Renal pelvis (tissue), 4 donors: Measurements from ENCODE around the gene OLR1. TPM values are rescaled to one million over a fixed set of nuclear protein-coding genes. Genes with fewer than 3 reads are reported as not detected.
"Not testable (repeated sequence)": the region's sequence is repeated elsewhere in the genome, so short reads cannot be mapped to it uniquely, and the experiment has no call there.

Experiments used
- DNase-seq: peaks from one replicate; pipeline ENCODE4 v3.0.0-alpha.2; 2013
- polyA plus RNA-seq, 3 donors: library from polyadenylated mRNA; unstranded; fragments of 120-200 nt; gene quantifications; one replicate each; pipeline ENCODE4 v1.2.1, GENCODE V29; 2013; ENCODE audit not compliant: insufficient read length in 3 of 3

OLR1 gene
- polyA plus RNA-seq, 3 donors, result 1.3 to 1.4 (median 1.3) TPM

DNA sequence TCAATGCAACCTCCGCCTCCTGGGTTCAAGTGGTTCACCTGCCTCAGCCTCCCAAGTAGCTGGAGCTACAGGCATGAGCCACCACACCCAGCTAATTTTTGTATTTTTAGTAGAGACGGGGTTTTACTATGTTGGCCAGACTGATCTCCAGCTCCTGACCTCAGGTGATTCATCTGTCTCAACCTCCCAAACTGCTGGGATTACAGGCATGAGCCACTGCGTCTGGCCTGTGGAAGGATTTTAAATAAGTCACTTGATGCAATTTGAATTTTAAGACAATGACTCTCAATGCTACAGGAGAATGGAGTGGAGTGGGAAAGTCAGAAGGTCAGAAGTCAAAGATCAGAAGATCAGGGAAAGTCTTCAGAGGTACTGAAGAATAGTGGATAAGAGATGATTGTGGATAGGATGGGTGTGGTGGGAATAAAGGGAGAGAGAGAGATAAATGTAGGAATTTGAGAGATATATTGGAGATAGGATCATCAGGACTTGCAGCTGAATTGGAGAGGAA is 22.3 kb upstream of the OLR1 start:
- DNase-seq, result no peak

- DNase-seq, result no peak
Observed at GRCh38 chr12:10191865-10192264, 19.9 kb upstream of the OLR1 start.

DNA sequence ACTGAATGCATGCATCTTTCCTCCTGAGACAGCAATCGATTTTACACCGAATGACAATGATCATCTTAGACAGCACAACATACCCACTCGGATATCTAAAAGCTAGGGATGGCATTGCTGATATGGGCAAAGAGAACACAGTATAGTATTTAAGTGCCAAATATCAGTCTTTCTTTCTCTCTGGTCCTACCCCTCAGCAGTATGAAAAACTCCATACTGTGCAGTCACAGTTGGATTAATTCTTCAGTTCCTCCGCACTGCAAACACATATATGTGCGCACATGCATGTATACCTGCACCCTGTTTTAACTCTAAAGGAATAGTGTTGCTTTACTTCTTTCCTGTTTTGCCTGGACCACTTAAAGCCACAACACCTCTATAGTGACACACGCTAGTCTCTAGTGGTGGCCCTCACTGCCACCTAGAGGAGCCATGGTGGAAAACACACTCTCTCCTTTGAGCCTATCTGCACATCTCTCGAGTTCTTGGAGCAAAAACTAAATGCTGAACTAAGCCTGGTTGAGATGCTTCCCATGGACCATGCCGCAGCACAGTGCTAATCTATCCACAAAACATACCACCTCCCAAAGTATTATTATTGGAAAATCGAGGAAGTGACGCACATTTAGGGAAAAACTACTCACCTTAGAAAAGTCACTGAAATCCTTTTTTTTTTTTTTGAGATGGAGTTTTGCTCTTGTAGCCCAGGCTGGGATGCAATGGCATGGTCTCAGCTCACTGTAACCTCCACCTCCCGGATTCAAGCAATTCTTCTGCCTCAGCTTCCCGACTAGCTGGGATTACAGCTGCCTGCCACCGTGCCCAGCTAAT is 18.8 kb upstream of the OLR1 start:
- DNase-seq, result peak; percentile 68

DNA sequence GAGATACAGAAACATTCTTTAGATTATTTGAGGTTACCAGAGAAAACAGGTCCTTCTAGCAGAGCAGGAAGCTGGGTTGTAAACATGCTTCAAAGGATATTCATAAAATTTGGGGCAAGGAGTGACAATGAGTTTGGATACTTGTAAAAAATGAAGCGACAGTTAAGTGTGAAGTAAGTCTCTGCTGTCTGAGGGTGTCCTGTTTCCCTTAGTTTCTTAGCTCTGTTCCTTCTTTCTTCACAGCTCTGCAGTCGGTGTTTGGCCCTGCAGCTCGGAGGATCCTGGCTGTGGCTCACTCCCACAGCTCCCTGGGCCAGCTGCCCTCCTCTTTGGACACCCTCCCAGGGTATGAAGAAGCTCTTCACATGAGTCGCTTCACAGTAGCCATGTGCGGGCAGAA is 17.7 kb upstream of the OLR1 start:
- DNase-seq, result no peak

DNA sequence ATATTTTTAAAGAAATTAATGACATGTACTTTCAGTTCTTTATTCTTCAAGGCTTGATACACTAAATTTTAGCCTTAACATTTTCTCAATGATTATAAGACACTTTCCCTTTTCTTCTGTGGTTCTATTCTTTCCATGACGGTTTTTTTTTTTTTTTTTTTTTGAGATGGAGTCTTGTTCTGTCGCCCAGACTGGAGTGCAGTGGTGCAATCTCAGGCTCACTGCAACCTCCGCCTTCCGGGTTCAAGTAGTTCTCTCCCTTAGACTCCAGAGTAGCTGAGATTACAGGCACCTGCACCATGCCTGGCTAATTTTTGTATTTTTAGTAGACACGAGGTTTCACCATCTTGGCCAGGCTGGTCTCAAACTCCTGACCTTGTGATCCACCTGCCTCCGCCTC is 15.0 kb upstream of the OLR1 start:
- not testable (repeated sequence) for DNase-seq

GRCh38 chr12:10186299-10186698 is 14.4 kb upstream of the OLR1 start:
- no peak for DNase-seq

DNA sequence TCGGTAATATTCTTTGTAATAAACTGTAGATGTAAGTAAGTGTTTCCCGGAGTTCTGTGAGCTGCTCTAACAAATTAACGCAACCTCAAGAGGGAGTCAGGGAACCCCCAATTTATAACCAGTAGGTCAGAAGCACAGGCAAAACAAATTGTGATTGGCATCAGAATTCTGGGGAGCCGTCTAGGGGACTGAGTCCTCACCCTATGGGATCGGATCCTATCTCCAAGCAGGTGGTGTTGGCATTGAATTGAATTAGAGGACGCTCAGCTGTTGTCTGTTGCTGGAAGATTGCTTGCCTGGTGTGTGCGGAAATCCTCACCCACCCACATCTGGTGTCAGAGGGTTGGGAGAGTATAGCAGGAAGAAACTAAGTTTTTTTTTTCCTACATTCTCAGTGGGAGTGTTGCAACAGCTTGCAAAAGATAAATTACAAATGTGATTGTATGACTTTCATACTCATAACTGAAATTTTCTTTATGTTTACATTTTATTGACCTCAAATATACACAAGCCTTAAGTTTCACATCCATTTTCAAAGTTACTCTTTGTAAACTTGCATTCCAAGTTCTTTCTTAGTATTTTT is 12.4 kb upstream of the OLR1 start:
- no peak for DNase-seq

- no peak for DNase-seq
Observed at GRCh38 chr12:10182354-10183049, 10.6 kb upstream of the OLR1 start.

- no peak for DNase-seq
Observed at GRCh38 chr12:10179776-10180181, 7.8 kb upstream of the OLR1 start.

DNA sequence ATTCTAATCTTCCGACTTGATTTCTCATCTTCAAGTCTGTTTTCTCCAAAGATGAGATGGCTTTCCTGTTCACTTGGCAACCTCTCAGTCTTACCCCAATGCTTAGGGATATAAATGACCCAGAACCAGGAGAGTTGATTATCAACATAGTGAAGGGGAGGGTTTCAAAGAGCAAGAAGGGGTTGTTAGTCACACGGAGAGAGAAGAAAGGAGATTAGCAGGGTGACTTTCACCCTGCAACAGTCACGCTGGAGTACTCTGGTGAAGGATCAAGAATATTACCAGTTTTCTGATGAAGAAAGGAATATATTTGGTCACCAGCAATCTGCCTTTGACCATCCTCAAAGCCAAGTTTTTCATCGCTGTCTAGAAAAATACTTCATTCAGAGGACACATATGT is 6.9 kb upstream of the OLR1 start, which contains the start of gene TMEM52B:
TSS of gene TMEM52B (plus strand) at position 212 of the 400 bp plus-strand sequence. CDS start 543 bp downstream, outside the sequence.
- DNase-seq, result peak; percentile 23

- DNase-seq, result peak; percentile 66
Observed at GRCh38 chr12:10175846-10176636, 4.1 kb upstream of the OLR1 start.

- no peak for DNase-seq
Observed at GRCh38 chr12:10174986-10175614, 3.2 kb upstream of the OLR1 start.

DNA sequence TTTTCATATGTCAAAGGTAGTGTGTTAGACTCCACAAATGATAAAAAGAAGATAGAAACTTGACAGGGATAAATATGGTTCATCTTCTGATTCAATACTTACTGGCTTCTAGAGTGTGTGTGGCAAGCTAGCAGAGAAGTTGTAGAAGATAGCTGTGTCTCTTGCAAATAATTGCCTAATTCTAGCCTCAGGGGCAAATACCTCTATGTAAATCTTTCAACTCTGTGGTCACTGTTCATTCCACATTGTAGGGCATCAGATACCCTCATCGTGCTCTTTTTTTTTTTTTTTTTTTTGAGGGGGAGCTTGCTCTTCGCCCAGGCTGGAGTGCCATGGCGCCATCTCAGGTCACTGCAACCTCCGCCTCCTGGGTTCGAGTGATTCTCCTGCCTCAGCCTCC is 1.7 kb downstream of the OLR1 start:
- no peak for DNase-seq

DNA sequence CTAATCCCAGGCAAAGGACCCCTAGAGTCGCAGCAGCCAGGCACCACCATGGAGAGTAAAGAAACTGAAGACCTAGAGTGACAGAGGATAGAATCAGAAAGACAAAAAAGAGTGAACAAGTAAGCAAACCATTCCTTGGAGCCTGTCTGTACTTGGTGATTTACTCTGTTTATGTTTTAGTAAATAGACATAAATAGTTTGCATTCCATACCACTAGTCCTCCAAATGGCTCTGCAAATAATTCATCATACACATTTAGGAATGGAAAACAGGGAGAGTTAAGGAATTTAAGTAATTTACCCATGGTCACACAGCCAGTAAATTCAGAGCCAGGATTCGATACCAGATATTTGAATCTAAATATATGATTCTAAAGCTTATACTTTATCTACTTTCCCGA is 2.8 kb downstream of the OLR1 start:
- DNase-seq, result no peak

- no peak for DNase-seq
Observed at GRCh38 chr12:10167599-10167998, 4.3 kb downstream of the OLR1 start.

GRCh38 chr12:10165421-10165820 is 6.5 kb downstream of the OLR1 start:
- DNase-seq, result no peak

GRCh38 chr12:10163084-10163483 is 8.8 kb downstream of the OLR1 start:
- DNase-seq, result no peak

- no peak for DNase-seq
Observed at GRCh38 chr12:10160617-10161385, 11.1 kb downstream of the OLR1 start.

- DNase-seq, result no peak
Observed at GRCh38 chr12:10159280-10159679, 12.7 kb downstream of the OLR1 start.

DNA sequence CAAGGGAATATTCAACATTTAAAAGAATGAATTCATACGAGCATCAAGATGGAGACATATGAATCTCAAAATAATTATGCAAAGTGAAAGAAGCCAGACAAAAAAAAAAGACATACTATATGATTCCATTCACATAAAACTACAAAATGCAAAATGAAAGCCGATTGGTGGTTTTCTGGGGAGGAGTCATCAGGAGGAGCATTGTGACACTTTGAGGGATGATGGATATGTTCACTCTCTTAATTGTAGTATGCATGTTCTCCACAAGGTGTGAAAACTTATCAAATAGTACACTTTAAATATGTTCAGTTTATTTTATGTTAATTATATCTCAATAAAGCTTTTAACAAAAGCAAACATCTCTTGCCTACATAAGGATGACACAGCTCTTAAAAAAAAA is 13.5 kb downstream of the OLR1 start:
- no peak for DNase-seq

DNA sequence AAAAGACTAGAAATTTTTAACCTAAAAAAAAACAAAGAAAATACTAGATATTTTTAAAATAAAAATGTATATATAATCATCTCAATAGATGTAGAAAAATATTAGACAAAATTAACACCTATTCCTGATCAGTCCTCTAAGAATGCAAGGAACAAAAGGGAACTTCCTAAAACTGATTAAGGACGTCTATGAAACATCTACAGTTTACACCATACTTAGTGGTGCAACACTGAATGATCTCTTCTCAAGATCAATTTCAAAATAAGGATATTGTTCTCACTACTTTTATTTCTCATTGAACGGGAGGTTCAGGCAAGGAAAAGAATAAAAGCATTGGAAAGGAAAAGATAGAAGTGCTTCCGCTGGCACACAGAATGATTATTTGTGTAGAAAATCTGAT is 16.0 kb downstream of the OLR1 start:
- no peak for DNase-seq
